GM21515 (cell line): ENCODE results near the gene NKAPL.
"Not testable (repeated sequence)": the region's sequence is repeated elsewhere in the genome, so short reads cannot be mapped to it uniquely, and the experiment has no call there.

ENCODE experiments used
- ATAC-seq: cut with Tn5 transposase; IDR thresholded peaks from one replicate; pipeline ENCODE4 v1.9.1; 2021; ENCODE audit not compliant: unreplicated experiment

NKAPL gene

GRCh38 chr6:28295326-28295725, 36.2 kb downstream of the NKAPL start:
- no peak for ATAC-seq

GRCh38 chr6:28296520-28297060, 37.5 kb downstream of the NKAPL start:
- no peak for ATAC-seq

GRCh38 chr6:28303570-28303969, 44.5 kb downstream of the NKAPL start:
- ATAC-seq = no peak

- not testable (repeated sequence) for ATAC-seq
These were observed 47.3 kb downstream of the NKAPL start for GRCh38 chr6:28306363-28306762.
